Medulla oblongata (tissue), 1 donor: Measurements from ENCODE around the gene FAM204A.

ENCODE experiments used
- DNase-seq: peaks from one replicate; pipeline ENCODE4 v3.0.0-alpha.2; 2015; ENCODE audit errors: extremely low spot score

FAM204A gene

DNA sequence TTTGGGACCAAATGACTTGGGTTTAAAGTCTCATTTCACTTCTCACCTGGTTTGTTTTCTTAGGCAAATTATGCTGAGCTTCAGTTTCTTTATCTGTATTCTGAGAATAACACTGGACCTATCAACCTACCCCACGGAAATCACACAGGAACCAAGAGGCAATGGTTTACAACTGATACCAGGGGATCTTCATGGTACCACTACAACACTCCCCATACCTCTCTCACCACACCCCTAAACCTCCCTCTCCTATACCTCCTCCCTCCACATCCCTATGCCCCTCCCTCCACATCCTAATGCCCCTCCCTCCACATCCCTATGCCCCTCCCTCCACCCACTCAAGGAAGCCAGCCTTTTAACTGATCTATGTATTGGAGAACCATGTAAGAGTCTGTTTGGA is 9.9 kb downstream of the FAM204A start:
- DNase-seq: no peak

DNA sequence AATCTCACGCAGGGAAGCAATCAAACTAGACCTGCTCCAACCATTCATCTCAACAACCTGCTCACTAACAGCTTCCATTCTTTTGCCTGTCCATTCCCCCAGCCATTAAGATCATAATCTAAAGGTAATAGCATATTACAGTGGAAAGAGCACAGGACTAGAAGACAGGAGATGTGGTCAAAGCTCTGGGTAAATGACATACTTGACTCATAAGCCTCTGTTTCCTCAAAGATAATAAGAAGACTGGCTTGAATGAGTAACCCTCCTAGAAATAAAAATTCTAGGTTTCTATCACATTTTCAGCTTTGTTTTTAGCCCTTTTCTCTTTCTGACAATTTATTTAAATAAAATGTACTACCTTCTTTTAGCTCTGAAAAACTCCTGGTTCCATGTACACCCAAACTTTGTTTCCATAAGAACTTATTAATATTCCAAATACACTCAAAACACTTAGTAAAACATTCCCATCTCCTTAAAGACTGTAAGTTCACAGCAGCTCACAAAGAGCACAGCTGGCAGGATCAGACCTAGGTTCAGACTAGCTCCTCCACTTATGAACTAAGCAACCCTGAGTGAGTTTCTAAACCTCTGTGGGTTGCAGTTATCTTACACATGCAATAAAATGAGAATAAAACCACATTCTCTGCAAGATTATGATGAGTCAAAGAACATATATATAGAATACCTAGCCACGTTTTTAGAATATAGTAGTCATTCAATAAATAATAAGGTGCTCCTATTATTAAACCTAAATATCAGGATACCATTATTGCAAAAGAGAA is 11.6 kb downstream of the FAM204A start:
- no peak for DNase-seq

DNA sequence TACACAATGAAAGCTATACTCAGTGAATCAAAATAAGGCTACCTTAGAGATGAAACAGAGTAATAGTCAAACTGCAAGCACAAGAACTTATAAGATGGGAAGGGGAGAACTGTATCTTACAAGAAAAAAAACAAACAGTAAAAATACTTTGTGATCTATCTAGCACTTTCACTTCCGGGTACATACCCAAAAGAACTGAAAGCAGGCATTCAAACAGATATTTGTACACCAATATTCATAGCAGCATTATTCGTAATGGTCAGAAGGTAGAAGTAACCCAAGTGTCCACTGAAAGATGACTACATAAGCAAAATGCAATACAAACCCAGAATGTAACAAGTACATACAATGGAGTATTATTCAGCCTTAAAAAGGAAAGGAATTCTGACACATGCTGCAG is 18.0 kb downstream of the FAM204A start:
- DNase-seq: no peak

DNA sequence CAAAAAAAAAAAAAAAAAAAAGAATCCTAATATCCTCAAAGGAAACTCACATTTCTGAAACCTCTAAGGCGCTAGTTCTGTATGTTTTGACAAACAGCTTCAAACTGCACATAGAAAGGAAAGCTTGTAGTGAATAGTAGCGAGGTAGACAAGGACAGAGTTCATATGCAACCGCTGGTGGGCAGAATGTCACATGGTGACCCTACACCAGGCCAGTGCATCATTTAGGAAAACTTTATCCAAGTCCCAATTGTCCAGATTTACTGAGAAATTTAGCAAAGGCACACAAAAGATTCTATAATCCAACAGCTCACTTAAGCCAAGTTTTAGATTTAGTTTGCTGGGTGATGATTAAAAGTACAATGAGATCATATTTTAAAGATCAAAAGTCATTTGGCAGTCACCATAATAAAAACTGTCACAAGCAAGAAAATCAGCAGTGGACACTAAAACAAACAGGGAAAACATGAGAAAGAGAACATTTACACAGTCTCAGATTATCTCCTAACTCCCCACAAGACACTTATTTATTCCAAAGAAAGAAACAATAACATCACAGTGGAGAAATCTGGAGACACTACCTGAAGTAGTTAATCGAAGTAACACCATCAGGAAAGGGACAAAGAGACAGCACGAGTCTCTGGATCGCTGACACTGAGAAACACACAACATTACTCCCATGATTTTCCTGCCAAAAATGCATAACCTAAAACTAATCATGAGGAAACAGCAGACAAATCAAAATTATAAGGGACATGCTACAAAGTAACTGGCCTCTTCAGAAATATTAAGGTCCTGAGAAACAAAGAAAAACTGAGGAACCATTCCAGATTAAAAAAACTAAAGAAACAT is 20.2 kb downstream of the FAM204A start:
- peak; percentile 9 for DNase-seq

DNA sequence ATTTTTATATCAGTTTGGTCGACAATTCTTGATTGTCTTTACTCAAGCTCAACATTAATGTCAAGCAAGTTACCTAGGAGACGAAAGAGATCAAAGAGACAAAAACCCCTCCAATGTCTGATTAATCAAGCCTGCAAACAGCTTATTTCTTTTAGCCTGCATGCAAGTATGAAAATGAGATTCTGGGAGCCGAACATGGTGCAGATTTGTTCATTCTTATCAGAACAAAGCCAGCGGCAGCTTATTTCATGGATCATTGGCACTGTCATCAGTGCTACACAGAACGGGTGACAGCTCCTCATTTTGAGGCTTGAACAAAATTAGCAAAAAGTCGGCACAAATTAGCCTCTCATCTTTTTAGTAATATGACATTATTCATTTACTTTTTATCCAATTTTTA is 26.5 kb downstream of the FAM204A start:
- DNase-seq: no peak

DNA sequence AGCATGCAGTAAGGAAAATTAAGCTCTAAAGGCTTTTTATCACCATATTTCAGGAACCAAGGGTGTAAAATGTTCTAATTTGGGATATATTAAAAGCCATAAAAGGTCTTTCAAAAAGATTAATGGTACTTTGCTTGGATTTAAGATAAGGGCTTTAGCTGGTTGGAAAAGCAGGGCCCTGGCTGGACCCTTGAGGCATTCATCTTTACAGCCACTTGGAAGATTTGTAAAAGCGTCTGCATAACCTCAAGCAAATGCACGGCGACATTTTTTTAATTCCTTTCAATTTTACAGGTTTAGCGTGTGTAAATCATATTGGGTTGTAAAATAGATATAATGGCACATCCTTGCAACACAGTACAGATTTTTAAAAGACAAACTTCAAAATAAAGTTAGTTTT is 27.2 kb downstream of the FAM204A start:
- DNase-seq: no peak

DNA sequence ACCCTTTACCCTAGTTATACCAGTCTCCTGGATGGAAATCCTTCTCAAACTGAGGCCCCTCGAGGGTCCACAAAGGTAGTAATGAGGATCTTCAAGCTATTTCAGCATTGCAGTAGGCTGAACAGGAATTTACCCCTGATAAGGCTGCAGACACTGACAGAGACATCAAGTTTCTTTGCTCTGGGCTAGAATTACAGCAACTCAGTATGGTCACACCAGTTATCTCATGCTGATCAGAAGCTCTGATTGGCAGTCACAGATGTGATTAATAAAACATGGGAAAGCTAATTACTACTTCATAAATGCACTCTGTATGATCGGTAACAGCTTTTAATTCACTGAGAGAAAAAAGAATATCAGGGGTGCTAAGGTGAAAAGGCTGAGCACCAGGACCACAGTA is 30.6 kb downstream of the FAM204A start:
- no peak for DNase-seq

DNA sequence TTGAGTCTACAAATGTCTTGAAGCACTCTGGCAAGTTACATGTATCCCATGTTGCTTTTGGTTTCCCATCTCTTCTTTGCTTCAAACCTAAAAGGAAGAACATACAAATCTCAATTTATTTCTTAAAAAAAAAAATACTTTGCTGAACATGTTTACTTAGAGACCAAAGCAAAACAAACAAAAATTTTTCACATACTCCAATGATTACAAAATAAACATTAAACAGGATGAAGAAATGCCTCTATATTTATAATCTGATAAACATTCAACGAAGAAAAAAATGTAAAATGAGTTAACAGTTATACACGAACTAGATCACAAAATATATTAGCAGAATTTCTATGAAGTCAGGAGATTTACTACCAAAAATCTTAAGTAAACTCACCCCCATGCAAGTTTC is 31.3 kb downstream of the FAM204A start:
- DNase-seq: no peak

DNA sequence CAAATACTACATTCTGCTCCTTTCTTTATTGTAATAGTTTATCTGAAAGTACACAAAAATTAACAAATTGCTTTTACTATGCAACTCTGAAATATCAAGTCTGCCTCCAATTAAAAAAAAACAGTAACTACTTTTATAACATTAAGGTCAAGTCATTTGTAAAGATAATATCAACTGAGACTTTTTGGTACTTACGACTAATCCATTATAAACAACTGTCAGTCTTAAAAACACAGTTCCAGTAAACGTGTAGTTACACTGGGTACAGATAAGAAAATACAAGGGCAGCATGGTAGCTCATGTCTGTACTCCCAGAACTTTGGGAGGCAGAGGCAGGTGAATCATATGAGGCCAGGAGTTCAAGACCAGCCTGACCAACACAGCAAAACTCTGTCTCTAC is 32.2 kb downstream of the FAM204A start:
- no peak for DNase-seq

DNA sequence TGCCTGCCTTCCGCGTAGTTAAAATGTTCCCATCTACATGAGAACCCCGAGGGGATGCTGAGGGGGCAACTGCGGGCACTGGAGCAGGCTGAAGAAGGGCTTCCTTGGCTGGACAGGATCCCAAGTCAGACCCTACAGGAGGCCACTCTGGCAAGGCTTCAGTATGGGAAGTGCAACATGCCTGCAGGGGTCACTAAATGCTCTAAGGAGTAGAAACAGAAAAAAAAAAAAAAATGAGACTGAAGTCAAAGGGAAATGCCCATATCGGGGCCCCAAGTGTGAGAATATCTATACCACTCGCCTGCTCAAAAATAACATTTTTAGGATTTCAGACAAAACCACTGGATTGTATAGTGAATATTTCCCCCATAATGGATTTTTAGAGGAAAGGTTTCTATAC is 33.5 kb downstream of the FAM204A start:
- no peak for DNase-seq

DNA sequence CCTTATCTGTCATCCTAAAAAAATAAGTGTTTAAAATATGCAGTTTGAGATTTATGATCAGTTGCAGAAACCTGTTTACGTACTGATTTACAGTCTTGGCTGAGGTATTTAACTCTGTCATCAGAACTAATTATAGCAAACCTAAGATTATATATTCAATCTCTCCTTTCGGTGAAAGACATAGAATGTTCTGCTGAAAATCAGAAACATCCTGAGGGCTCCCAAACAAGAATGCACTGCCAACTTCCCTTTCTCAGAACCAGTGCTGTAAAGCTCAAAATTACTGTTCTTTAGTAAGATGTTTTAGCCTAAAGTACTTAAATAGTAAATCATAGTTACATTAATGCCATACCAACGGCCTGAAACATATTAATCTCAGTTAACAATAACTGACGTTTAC is 34.3 kb downstream of the FAM204A start:
- DNase-seq: no peak

DNA sequence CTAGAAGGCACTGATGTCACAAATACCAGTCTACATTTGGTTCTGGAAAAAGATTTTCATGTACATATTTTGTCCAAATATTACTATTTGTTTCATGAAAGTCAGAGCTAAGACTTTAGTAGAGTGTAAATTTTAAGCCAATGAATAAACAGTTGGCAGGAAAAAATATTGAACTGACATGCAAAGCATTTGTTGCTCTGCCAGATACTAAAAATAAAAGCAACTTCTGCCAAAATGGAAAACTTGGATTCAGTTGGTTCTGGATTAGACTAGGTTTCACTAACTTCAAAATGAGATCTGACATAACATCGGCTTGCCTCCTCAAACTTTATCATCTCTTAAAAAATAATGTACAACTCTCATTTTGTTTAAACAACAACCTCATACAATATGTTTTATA is 34.9 kb downstream of the FAM204A start:
- peak; percentile 46 for DNase-seq

DNA sequence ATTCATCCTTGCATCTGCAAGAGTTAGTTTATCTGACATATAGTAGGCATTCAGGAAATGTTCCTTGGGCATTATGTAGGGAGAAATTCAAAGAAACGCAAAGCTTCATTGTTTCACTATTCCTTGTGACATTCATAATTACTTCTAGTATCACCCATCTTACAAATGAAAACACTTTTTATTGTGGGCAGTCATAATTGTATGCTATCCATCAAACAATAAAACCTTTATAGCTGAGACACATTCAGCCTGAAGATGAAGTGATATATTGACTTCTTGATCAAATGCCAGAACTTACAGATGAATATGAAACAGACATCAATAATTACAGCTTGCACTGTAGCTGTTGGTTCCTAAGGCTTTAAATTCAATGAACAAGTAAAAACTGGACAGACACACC is 36.4 kb downstream of the FAM204A start:
- no peak for DNase-seq

DNA sequence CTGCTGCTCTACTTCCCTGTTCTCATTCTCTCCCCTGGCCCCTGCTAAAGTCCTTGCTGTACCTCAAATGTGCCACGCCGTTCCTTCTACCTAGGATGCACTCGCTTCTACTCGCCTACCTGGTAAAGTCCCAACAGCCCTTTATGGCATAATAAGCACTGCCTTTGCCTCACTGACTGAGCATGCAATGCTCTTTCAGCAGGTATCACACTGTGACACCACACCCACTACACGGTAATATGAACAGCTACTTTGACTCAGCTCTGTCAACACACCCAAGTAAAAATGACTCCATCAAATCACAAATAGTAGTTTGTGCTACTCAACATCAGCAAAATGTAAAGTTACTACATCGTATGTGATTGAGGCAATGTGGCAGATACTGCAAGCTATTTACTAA is 37.6 kb downstream of the FAM204A start:
- DNase-seq: no peak

DNA sequence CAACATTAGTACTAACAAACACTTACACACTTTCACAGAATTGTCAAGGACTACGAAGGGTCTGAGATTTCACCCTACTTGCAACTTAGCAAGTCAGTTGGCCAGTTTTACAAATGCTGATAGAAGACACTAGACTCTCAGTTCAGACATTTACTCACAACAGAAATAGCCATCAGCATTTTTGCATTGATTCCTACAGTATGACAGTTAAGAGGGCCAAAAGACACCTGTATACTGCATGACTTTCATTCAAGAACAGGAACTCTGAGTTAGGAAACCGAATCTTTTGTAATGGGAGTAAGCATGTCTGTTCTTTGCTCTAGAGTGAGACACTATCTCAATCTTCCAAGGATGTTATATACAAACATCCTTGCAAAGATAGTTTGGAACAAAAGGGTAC is 40.9 kb downstream of the FAM204A start:
- no peak for DNase-seq

DNA sequence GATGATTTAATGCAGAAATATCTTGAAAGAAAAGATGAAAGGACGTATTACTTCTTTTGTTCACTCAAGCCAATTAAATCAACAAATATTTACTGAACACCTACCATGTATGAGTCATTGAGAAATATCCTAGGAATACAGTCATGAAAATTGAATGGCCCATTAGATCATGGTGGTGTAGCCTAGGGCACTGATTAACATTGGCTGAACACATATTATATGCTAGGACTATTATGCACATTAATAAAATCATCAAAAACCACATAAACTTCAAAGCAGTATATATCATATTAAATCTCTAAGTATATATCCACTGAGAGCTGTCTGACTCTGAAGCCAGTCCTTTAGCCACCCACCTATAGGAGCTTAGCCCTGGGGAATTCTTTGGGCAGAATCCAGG is 41.8 kb downstream of the FAM204A start:
- DNase-seq: no peak

DNA sequence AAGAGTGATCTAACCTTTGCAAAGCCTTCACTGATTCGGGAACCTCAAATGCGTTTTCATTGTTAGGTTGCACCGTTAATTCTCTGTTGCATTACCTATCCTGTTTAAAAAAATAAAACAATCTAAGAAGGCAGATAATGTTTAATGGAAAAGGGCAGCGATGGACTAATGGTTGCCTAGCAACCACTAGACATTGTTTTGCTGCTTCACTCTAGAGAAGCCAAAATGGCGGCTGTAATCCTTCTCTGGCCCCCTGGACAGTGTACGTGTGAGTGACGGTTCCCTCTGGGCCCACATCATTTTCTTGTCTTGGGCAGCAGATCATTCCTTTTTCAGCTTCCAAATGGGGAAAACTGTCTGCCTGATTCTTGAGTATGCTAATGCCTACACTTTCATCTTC is 43.3 kb downstream of the FAM204A start:
- no peak for DNase-seq

DNA sequence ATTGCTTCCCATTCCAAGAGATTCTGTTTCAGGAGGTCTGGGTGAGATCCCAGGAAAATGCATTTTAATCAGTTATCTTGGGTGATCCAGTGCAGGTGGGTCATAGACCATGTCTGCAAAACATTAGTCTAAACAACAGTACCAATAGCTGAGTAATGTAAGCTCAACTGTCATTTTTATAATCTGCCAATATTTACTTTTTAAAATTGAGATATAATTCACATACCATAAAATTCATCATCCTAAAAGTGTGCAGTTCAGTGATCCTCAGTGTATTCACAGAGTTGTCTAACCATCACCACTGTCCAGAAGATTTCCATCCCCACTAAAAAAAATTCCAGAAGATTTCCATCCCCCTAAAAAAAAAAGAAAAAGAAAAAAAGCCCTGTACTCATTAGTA is 51.0 kb downstream of the FAM204A start:
- DNase-seq: no peak

DNA sequence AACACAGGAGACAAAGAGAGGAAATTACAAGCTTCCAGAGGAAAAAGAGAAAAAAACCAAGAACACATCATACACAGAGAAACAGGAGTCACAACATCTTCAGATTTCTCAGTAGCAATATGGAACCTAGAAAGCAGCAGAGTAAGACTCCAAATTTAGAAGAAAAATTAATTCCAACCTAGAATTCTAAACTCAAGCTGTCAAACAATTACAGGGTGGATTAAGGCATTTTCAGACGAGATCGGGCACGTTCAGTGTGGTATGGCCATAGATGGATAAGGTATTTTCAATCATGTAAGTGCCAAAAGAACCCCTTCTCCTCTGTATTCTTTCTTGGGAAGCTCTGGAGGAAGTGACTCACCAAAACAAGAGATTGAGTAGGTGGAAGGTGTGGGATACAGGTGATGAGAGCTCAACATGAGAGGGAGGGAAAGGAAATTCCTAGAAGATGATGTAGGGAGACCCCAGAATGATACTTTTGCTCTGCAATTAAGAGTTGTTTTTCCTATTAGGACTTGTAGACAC is 51.6 kb downstream of the FAM204A start:
- DNase-seq: no peak

DNA sequence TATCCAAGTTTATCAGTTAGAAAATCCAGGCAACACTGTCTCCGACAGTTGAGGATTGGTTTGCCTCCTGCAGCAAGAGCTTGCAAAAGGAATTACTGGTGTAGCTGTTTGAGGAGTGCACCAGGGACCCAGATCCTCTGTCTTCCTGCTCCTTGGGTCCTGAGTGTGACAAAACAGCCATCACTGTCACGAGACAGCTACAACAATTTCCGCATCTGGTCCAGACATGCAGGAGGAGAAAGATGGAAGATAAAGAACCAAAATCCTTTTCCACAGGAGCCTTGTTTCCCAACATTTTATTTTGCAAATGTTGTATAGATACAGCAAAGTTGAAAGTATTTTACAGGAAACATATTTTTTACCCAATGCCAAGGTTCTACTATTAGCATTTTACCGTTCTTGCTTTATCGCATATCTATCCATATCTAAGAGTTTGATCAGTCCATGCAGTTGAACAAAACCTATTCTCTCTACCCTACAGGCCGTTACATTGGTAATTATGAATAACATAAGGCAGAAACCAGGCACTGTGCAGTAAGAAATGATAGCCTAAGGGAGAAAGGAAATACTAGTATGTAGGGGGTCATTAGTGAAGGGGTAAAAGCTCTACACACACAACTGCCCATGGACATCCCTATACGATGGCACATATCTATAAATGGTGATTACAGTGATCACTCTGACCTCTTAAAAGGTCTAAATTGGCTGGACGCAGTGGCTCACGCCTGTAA is 54.9 kb downstream of the FAM204A start:
- no peak for DNase-seq

DNA sequence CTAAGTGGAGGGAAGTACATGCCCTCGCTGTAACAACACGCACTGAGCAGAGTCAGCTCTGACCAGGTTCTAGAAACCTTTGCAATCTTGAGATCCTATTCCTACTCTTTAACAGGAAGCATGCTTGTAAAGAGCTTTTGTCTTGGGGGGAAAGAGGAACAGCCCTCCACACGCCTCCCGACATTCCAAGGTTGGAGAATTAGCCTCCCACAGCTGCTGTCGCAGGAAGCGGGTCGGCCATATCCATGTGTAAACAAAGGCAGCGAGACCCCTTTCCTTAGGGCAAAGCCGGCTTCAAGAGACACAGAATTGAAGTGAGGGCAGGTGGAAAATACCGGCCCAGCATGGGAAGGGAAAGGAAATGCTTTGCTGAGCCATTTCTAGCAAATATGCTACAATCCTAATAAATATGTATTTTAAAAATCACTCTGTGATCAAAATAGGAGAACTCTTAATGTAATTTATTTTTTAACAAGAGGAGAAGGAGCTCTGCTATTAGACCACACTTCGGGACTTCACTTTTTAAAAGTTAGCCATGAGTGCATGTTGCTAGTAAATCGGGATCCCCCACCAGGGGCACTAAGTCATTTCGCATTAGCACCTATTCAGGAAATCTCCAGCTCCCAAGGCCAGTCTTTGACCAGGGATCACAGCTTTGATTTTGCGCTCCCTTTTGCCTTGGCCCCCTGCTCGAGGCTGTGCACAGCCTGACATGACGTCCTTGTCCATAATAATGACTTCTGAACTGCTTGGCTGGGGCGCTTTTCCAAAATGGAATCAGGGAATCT is 55.9 kb downstream of the FAM204A start:
- DNase-seq: no peak

DNA sequence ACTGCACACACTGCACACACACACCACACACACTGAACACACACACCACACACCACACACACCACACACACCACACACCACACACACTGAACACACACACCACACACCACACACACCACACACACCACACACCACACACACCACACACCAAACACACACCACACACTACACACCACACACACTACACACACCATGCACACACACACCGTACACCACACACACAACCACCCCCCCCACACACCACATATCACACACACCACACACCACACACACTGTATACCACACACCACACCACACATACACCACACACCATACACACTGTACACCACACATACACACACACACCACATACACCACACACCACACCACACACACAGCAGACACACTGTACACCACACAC is 59.5 kb downstream of the FAM204A start:
- DNase-seq: no peak
